ENCODE data around the gene NADK2.

NADK2 gene

GRCh38 chr5:36175043-36175442, 66.7 kb downstream of the NADK2 start:
- Histone ChIP-seq H3K4me1 (ENCODE audit: control insufficient read depth in 1 of 2, insufficient read depth in 1 of 2, low read depth in 1 of 2, low read length in 1 of 2) (peaks cover 0 to 7% of the 10 kb centered on the region in 2 experiments), H3K9me3 (no peaks in the 10 kb centered on the region), H3K36me3 (peaks cover 78% of the 10 kb centered on the region), H3K27me3 (no peaks in the 10 kb centered on the region), H3K4me3 (ENCODE audit: low read depth in 1 of 2, low read length in 1 of 2) (no peak overlapping the region), H3K27ac (no peak overlapping the region)
- TF ChIP-seq, protein P1, sequence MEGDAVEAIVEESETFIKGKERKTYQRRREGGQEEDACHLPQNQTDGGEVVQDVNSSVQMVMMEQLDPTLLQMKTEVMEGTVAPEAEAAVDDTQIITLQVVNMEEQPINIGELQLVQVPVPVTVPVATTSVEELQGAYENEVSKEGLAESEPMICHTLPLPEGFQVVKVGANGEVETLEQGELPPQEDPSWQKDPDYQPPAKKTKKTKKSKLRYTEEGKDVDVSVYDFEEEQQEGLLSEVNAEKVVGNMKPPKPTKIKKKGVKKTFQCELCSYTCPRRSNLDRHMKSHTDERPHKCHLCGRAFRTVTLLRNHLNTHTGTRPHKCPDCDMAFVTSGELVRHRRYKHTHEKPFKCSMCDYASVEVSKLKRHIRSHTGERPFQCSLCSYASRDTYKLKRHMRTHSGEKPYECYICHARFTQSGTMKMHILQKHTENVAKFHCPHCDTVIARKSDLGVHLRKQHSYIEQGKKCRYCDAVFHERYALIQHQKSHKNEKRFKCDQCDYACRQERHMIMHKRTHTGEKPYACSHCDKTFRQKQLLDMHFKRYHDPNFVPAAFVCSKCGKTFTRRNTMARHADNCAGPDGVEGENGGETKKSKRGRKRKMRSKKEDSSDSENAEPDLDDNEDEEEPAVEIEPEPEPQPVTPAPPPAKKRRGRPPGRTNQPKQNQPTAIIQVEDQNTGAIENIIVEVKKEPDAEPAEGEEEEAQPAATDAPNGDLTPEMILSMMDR (IDR thresholded peaks at IDR 0.05): no peak

- Histone ChIP-seq H3K4me3 (ENCODE audit: low read depth in 1 of 2, low read length in 1 of 2) (no peak overlapping the region), H3K36me3 (peaks cover 73% of the 10 kb centered on the region), H3K27me3 (no peaks in the 10 kb centered on the region), H3K9me3 (no peaks in the 10 kb centered on the region), H3K27ac (no peak overlapping the region), H3K4me1 (ENCODE audit: control insufficient read depth in 1 of 2, insufficient read depth in 1 of 2, low read depth in 1 of 2, low read length in 1 of 2) (peaks cover 0 to 7% of the 10 kb centered on the region in 2 experiments)
- TF ChIP-seq, protein P1 (IDR thresholded peaks at IDR 0.05): no peak
Observed at GRCh38 chr5:36174119-36174518, 67.6 kb downstream of the NADK2 start.

GRCh38 chr5:36173426-36173825, 68.3 kb downstream of the NADK2 start:
- Histone ChIP-seq H3K4me3 (ENCODE audit: low read depth in 1 of 2, low read length in 1 of 2) (no peak overlapping the region), H3K27me3 (no peaks in the 10 kb centered on the region), H3K36me3 (peaks cover 67% of the 10 kb centered on the region), H3K27ac (no peak overlapping the region), H3K4me1 (ENCODE audit: control insufficient read depth in 1 of 2, insufficient read depth in 1 of 2, low read depth in 1 of 2, low read length in 1 of 2) (peaks cover 6 to 14% of the 10 kb centered on the region in 2 experiments), H3K9me3 (no peaks in the 10 kb centered on the region)
- TF ChIP-seq, protein P1 (IDR thresholded peaks at IDR 0.05): no peak

DNA sequence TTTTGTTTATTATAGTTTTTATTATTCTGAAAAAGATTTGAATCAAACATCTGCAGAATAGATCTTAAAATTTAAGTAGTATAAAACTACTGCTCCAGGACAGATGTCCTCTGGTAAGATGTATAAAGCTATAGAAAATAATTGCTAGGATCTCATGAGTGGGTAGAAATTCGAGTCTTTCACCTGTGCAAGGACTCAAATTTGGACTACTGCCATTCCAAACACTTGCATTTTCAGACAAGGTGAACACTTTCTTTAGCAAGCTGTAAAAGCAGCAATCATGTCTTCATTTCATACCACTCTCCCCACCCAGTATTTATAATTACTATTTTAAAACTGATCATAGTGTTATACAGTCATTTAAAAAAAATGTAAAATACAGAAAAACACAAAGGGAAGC, 69.1 kb downstream of the NADK2 start:
- Histone ChIP-seq H3K4me1 (ENCODE audit: control insufficient read depth in 1 of 2, insufficient read depth in 1 of 2, low read depth in 1 of 2, low read length in 1 of 2) (peaks cover 6 to 16% of the 10 kb centered on the region in 2 experiments), H3K9me3 (no peaks in the 10 kb centered on the region), H3K27me3 (no peaks in the 10 kb centered on the region), H3K4me3 (ENCODE audit: low read depth in 1 of 2, low read length in 1 of 2) (no peak overlapping the region), H3K36me3 (peaks cover 62% of the 10 kb centered on the region), H3K27ac (no peak overlapping the region)
- TF ChIP-seq, protein P1 (IDR thresholded peaks at IDR 0.05): no peak

GRCh38 chr5:36170832-36171424, 70.8 kb downstream of the NADK2 start:
- Histone ChIP-seq H3K27me3 (no peaks in the 10 kb centered on the region), H3K4me3 (ENCODE audit: low read depth in 1 of 2, low read length in 1 of 2) (no peak overlapping the region), H3K4me1 (ENCODE audit: control insufficient read depth in 1 of 2, insufficient read depth in 1 of 2, low read depth in 1 of 2, low read length in 1 of 2) (peaks cover 6 to 16% of the 10 kb centered on the region in 2 experiments), H3K9me3 (no peaks in the 10 kb centered on the region), H3K27ac (no peak overlapping the region), H3K36me3 (peaks cover 54% of the 10 kb centered on the region)
- TF ChIP-seq, protein P1 (IDR thresholded peaks at IDR 0.05): no peak
